GM10266 (cell line): ENCODE data around the gene GSTT4.

ENCODE experiments used
- DNase-seq: peaks from one replicate; pipeline ENCODE4 v3.0.0; 2012; ENCODE audit errors: extremely low spot score
- TF ChIP-seq, protein P1 (sequence below): IDR thresholded peaks from 2 replicates; pipeline ENCODE4 v1.5.1; 2012; ENCODE audit warnings: mild to moderate bottlenecking, low read depth; ENCODE audit not compliant: control insufficient read depth, insufficient read depth; ENCODE audit errors: missing control alignments

The GSTT4 gene

GRCh38 chr22:24009227-24010017 lies 4.2 kb upstream of the GSTT4 start:
- DNase-seq = no peak
- TF ChIP-seq, protein P1, sequence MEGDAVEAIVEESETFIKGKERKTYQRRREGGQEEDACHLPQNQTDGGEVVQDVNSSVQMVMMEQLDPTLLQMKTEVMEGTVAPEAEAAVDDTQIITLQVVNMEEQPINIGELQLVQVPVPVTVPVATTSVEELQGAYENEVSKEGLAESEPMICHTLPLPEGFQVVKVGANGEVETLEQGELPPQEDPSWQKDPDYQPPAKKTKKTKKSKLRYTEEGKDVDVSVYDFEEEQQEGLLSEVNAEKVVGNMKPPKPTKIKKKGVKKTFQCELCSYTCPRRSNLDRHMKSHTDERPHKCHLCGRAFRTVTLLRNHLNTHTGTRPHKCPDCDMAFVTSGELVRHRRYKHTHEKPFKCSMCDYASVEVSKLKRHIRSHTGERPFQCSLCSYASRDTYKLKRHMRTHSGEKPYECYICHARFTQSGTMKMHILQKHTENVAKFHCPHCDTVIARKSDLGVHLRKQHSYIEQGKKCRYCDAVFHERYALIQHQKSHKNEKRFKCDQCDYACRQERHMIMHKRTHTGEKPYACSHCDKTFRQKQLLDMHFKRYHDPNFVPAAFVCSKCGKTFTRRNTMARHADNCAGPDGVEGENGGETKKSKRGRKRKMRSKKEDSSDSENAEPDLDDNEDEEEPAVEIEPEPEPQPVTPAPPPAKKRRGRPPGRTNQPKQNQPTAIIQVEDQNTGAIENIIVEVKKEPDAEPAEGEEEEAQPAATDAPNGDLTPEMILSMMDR = no peak

GRCh38 chr22:24008381-24009226 lies 3.4 kb upstream of the GSTT4 start:
- TF ChIP-seq, protein P1 = no peak
- DNase-seq = no peak

DNA sequence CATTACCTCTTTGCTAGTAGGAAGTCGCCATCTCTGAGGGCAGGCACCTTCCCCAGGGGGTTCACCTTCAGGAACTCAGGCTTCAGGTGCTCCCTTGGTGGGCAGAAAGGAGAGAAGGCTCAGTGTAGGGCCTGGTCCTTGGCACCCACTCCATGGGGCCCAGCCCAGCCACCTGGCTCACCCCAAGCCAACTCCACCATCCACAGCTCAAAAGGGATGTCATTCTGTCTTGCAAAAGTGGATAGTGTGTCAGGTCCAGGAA lies 2.7 kb upstream of the GSTT4 start:
- no peak for DNase-seq
- TF ChIP-seq, protein P1 = no peak

GRCh38 chr22:24007253-24008021 lies 2.2 kb upstream of the GSTT4 start:
- DNase-seq = no peak
- TF ChIP-seq, protein P1 = no peak

- TF ChIP-seq, protein P1 = no peak
Observed at GRCh38 chr22:24006914-24007214, 1.6 kb upstream of the GSTT4 start.

DNA sequence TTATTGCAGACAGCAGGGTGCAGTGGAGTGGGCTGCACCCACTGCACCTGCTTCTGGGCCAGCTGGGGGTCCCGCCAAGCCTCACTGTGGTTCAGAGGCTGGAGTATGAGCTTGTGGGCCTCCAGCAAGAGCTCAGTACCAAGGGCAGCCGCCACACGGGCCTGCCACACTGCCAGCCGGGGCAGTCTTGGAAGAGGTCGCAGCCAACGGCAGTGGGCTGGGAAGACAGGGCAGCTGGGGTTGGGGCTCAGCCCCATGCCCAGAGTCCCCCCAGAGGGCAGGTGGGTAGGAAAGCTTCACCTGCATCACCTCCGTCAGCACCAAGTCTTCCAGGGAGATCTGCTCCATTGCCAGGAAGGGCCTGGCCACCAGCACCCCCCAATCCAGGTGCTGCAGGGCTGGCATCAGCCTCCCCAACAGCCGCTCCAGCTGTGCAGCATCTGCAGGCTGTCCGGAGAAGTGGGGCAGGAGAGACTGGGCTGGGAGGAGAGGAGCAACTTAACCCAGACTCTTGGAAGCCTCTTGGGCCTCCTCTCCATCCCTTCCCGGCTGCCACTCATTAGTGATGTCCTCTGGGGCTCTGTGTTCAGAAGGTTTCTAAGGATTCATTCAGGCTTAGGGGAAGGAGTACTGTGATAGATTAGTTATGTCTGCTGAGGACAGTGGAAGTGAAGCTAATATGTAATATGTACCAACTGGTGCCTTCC lies 1.1 kb upstream of the GSTT4 start:
- no peak for DNase-seq
- TF ChIP-seq, protein P1 = no peak

More at GRCh38 chr22:24006914-24007214, 1.6 kb upstream of the GSTT4 start:
- no peak for DNase-seq
